Astrocyte of the spinal cord (primary cell): ENCODE measurements around the gene MIER3.

Source experiments
- DNase-seq: peaks from one replicate; pipeline ENCODE4 v3.0.0; 2011; ENCODE audit warnings: low read depth, low spot score
- H3K4me3 ChIP-seq: 2 replicates; pipeline ENCODE4 v1.5.1; 2011; ENCODE audit warnings: low read depth, mild to moderate bottlenecking, low read length, moderate library complexity
- in situ Hi-C: cut with HindIII; loops from 2 replicates; pipeline ENCODE4 v1.10.0; 2017; ENCODE audit warnings: low sequenced_read_pairs
- TF ChIP-seq, protein P1 (sequence below): IDR thresholded peaks from 2 replicates; pipeline ENCODE4 v1.5.1; 2012; ENCODE audit warnings: low read depth, mild to moderate bottlenecking, low read length, inconsistent platforms

MIER3 gene

GRCh38 chr5:56909294-56910209 is 42.4 kb downstream of the MIER3 start, which contains the start of gene SETD9:
Gene SETD9 (plus strand): TSS chr5:56909596. CDS start chr5:56909646, 50 bp downstream.
- TF ChIP-seq, protein P1, sequence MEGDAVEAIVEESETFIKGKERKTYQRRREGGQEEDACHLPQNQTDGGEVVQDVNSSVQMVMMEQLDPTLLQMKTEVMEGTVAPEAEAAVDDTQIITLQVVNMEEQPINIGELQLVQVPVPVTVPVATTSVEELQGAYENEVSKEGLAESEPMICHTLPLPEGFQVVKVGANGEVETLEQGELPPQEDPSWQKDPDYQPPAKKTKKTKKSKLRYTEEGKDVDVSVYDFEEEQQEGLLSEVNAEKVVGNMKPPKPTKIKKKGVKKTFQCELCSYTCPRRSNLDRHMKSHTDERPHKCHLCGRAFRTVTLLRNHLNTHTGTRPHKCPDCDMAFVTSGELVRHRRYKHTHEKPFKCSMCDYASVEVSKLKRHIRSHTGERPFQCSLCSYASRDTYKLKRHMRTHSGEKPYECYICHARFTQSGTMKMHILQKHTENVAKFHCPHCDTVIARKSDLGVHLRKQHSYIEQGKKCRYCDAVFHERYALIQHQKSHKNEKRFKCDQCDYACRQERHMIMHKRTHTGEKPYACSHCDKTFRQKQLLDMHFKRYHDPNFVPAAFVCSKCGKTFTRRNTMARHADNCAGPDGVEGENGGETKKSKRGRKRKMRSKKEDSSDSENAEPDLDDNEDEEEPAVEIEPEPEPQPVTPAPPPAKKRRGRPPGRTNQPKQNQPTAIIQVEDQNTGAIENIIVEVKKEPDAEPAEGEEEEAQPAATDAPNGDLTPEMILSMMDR: no peak
- in situ Hi-C loops: no loop called here
- peak within 1 kb of the TSS; percentile 63 for H3K4me3 ChIP-seq
- DNase-seq: peak; percentile 98

DNA sequence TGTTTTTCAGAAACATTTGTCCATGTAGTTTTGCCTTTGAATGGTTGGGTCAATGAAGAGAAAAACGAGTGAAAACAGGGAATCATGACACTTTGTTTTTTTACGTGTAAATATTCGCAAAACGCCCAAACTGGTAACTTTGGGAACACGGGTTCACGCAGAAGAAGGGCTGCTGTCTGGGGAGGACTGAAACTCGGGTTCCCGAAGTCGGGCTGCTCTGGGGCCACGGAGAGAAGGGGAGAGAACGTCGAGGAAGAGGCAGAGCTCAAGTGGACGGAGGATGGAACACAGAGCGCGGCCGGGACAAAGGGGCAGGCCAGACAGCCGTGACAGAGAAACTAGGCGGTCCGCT is 43.0 kb downstream of the MIER3 start:
- TF ChIP-seq, protein P1: no peak
- DNase-seq: no peak
- peak overlapping the region; percentile 63 for H3K4me3 ChIP-seq
- in situ Hi-C loops: no loop called here

- H3K4me3 ChIP-seq: no peak overlapping the region
- in situ Hi-C loops: no loop called here
- DNase-seq: peak; percentile 51
- TF ChIP-seq, protein P1: peak; percentile 61
These were observed 50.9 kb downstream of the MIER3 start for GRCh38 chr5:56900858-56901578.

DNA sequence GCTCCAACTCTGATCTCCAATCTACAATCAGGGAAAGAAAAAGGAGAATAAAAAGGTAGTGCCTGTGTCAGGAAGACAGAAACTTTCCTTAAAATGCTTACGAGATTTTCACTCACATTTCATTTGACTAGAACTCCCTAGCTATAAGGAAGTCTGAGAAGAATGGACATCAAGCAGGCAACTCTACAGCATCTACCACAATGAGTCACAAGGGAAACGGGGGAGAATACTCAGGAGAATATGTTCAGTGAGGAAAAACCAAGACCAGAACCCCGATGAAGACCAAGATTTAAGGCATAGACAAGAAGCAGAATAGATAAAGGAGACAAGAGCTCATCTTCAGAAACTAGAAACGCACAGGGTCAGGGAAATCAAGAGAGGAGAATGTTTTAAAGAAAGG is 51.5 kb downstream of the MIER3 start:
- H3K4me3 ChIP-seq: no peak overlapping the region
- in situ Hi-C loops: no loop called here
- peak; percentile 47 for DNase-seq
- TF ChIP-seq, protein P1: no peak

DNA sequence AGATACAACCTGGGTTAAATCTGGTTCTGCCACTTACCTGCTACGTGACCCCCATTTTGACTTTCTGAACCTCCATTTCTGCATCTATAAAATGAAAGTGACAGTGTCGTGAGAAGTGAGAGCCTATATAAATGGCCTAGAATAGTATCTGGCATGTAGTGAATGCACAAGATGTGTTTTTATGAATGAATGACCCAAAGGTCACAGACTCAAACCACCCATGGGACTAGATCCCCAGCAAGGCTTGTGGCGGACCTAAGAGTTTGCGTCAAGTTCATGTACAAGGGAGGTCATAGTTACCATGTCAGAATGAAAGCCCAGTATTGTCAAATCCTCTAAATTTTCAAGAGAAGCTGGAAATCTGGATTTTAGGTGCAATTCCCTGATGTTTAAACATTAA is 53.7 kb downstream of the MIER3 start:
- DNase-seq: no peak
- no peak overlapping the region for H3K4me3 ChIP-seq
- TF ChIP-seq, protein P1: no peak
- in situ Hi-C loops: no loop called here

DNA sequence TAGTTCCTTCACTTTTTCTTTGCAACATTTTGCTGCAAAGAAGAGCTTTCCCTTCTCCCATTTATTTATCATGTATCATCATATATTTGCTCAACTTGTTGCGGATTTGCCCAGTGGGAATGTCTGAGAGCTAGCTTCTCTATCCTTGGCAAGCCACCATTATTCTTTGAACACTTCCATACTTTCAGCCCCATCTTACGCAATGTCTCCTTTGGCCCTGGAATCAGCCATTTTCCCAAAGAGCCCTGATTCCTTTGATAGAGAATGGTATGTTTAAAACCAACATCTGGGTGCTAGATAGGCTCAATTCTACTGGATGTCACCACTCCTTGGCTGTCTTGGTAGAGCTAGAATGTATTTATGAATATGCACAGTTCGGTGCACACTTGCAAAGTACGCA is 55.2 kb downstream of the MIER3 start:
- DNase-seq: no peak
- TF ChIP-seq, protein P1: no peak
- in situ Hi-C loops: no loop called here
- no peak overlapping the region for H3K4me3 ChIP-seq
